Measurements from ENCODE around the gene CCP110.

Gene CCP110

GRCh38 chr16:19518388-19518787 lies 5.4 kb upstream of the CCP110 start:
- no peak for DNase-seq (ENCODE audit: extremely low read depth, low read depth)
- H3K4me3 ChIP-seq (replicated peaks; ENCODE audit: low read depth, low read length): no peak overlapping the region
- TF ChIP-seq CTCF (IDR thresholded peaks at IDR 0.05; ENCODE audit: low read depth, low read length, missing control alignments): no peak

GRCh38 chr16:19520861-19521331 lies 2.8 kb upstream of the CCP110 start:
- no peak for DNase-seq (ENCODE audit: extremely low read depth, low read depth)
- no peak for TF ChIP-seq CTCF (IDR thresholded peaks at IDR 0.05; ENCODE audit: low read depth, low read length, missing control alignments)
- peak overlapping the region; percentile 77 for H3K4me3 ChIP-seq (replicated peaks; ENCODE audit: low read depth, low read length)

- peak within 1 kb of the TSS; percentile 77 for H3K4me3 ChIP-seq (replicated peaks; ENCODE audit: low read depth, low read length)
- peak; percentile 62 for DNase-seq (ENCODE audit: extremely low read depth, low read depth)
- TF ChIP-seq CTCF (IDR thresholded peaks at IDR 0.05; ENCODE audit: low read depth, low read length, missing control alignments): peak; percentile 28
Observed at GRCh38 chr16:19521471-19522396, 2.0 kb upstream of the CCP110 start, which contains the start of gene GDE1. Gene GDE1 (minus strand): TSS chr16:19522098. CDS start chr16:19521964, 134 bp downstream.

- no peak for TF ChIP-seq CTCF (IDR thresholded peaks at IDR 0.05; ENCODE audit: low read depth, low read length, missing control alignments)
- H3K4me3 ChIP-seq (replicated peaks; ENCODE audit: low read depth, low read length): peak overlapping the region; percentile 77; the same call in 1 of the 2 replicates
- no peak for DNase-seq (ENCODE audit: extremely low read depth, low read depth)
Observed at GRCh38 chr16:19522397-19522732, 1.4 kb upstream of the CCP110 start.

GRCh38 chr16:19522760-19523159 lies 982 bp upstream of the CCP110 start:
- no peak overlapping the region for H3K4me3 ChIP-seq (replicated peaks; ENCODE audit: low read depth, low read length)
- TF ChIP-seq CTCF (IDR thresholded peaks at IDR 0.05; ENCODE audit: low read depth, low read length, missing control alignments): no peak
- no peak for DNase-seq (ENCODE audit: extremely low read depth, low read depth)

GRCh38 chr16:19523184-19523558 lies 571 bp upstream of the CCP110 start:
- TF ChIP-seq CTCF (IDR thresholded peaks at IDR 0.05; ENCODE audit: low read depth, low read length, missing control alignments): no peak
- no peak for DNase-seq (ENCODE audit: extremely low read depth, low read depth)
- H3K4me3 ChIP-seq (replicated peaks; ENCODE audit: low read depth, low read length): no peak overlapping the region; the same call in 1 of the 2 replicates
